Tibial nerve (tissue), 4 donors: ENCODE data around the gene COL4A1. TPM values are rescaled to one million over a fixed set of nuclear protein-coding genes. Genes with fewer than 3 reads are reported as not detected.

ENCODE experiments used
- DNase-seq, 2 donors: peaks; one replicate each; pipeline ENCODE4 v3.0.0-alpha.2; 2019; ENCODE audit warnings: low spot score in 2 of 2
- H3K27ac ChIP-seq, 4 donors: fragments of 200-600 bp; sonication (generic) in 3 of 4; one replicate each; pipeline ENCODE4 v1.5.1; 2017 to 2019; ENCODE audit warnings: mild to moderate bottlenecking in 1 of 4
- H3K27me3 ChIP-seq, 2 donors: fragments of 200-600 bp; sonication (generic) in 1 of 2; one replicate each; pipeline versions ENCODE4 v1.5.1 to v1.6.0; 2017 to 2019
- H3K36me3 ChIP-seq, 3 donors: fragments of 200-600 bp; sonication (generic); one replicate each; pipeline ENCODE4 v1.5.1; 2018 to 2019
- H3K4me1 ChIP-seq, 4 donors: fragments of 200-600 bp; sonication (generic) in 3 of 4; one replicate each; pipeline ENCODE4 v1.5.1; 2017 to 2019
- H3K4me3 ChIP-seq, 4 donors: fragments of 200-600 bp; sonication (generic) in 3 of 4; one replicate each; pipeline ENCODE4 v1.5.1; 2017 to 2019; ENCODE audit warnings: mild to moderate bottlenecking in 1 of 4, moderate library complexity in 1 of 4
- H3K9me3 ChIP-seq, 4 donors: fragments of 200-600 bp; sonication (generic) in 3 of 4; one replicate each; pipeline ENCODE4 v1.5.1; 2017 to 2019
- EP300 ChIP-seq, 2 donors: sonication (generic); formaldehyde crosslinking; IDR thresholded peaks; one replicate each; pipeline ENCODE4 v1.6.1; 2017; ENCODE audit warnings: antibody characterized with exemption in 2 of 2, mild to moderate bottlenecking in 1 of 2
- POLR2A ChIP-seq, 2 donors: fragments of 450-650 bp; IDR thresholded peaks; one replicate each; pipeline ENCODE4 v1.6.1; 2017; ENCODE audit warnings: antibody characterized with exemption in 2 of 2, mild to moderate bottlenecking in 2 of 2, moderate library complexity in 2 of 2
- WGBS, 2 donors: methylation state at CpG; one replicate each; pipeline ENCODE4 v1.1.5; 2018; 5-methylcytosine and 5-hydroxymethylcytosine counted together
- total RNA-seq, 4 donors: library from RNA; depleted of rRNA; stranded (reverse); fragments of >200 nt; gene quantifications; one replicate each; pipeline ENCODE4 v1.1.0, GENCODE V29; 2016
- TF ChIP-seq, protein P1 (sequence below), 5 experiments: fragments of 200-600 bp in 3 of 5; fragments of 450-650 bp in 2 of 5; sonication (generic) in 3 of 5; IDR thresholded peaks; one replicate each; pipeline ENCODE4 v1.5.1; 2016 to 2019; ENCODE audit warnings: antibody characterized with exemption in 5 of 5, mild to moderate bottlenecking in 3 of 5, moderate library complexity in 2 of 5

The COL4A1 gene
- total RNA-seq, 4 donors from 2014 or later = 385 to 583 (median 526) TPM

DNA sequence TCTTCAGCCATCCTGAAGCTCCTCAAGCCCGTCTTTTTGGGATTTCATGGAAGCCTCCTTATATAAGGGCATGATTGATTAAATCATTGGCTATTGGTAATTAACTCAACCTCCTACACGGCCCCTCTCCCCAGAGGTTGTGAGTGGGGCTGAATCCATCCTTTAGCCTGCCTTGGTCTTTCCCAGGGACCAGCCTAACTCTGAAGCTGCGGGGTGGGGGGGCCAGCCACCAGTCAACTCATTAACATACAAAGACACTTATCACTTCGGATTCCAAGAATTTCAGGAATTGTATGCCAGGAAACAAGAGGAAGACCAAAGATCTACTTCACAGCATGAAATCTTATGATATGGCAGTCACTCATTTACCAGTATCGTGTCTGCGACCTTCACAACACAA lies 9.9 kb downstream of the COL4A1 start:
- no peaks in the 10 kb centered on the region for H3K27me3 ChIP-seq
- 69 to 70% methylated on average over 6 of the region's 6 CpGs for WGBS, 2 donors
- no peaks in the 10 kb centered on the region for H3K9me3 ChIP-seq
- DNase-seq = no peak
- TF ChIP-seq, protein P1, sequence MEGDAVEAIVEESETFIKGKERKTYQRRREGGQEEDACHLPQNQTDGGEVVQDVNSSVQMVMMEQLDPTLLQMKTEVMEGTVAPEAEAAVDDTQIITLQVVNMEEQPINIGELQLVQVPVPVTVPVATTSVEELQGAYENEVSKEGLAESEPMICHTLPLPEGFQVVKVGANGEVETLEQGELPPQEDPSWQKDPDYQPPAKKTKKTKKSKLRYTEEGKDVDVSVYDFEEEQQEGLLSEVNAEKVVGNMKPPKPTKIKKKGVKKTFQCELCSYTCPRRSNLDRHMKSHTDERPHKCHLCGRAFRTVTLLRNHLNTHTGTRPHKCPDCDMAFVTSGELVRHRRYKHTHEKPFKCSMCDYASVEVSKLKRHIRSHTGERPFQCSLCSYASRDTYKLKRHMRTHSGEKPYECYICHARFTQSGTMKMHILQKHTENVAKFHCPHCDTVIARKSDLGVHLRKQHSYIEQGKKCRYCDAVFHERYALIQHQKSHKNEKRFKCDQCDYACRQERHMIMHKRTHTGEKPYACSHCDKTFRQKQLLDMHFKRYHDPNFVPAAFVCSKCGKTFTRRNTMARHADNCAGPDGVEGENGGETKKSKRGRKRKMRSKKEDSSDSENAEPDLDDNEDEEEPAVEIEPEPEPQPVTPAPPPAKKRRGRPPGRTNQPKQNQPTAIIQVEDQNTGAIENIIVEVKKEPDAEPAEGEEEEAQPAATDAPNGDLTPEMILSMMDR (IDR thresholded peaks at IDR 0.05) = no peak
- TF ChIP-seq POLR2A (IDR thresholded peaks at IDR 0.05) (no peak), EP300 (IDR thresholded peaks at IDR 0.05) (no peak)
- H3K4me1 ChIP-seq = peaks cover 0 to 90% (median 52%) of the 10 kb centered on the region in 4 donors
- no peak overlapping the region for H3K4me3 ChIP-seq
- H3K36me3 ChIP-seq = no peaks in the 10 kb centered on the region
- H3K27ac ChIP-seq = peak overlapping the region in 2 of 4 donors; percentile 35 to 97

DNA sequence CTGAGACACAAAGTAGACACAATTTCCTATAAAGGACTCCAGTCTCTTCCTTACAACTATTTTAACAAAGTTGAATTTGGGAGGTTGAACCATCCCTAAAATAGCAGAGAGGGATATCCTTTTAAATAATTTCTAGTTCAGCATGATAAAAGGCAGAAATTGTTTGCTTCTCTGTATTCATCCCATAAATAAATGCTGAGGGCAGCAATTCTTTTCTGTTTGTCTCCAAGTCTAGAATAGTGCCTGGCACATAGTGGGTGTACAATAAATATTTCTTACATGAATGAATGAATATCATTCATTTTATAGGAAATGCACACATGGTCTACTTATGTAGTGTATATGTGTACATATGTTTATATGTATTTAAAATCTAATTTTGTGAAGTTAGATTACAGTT lies 12.3 kb downstream of the COL4A1 start:
- Histone ChIP-seq H3K4me3 (no peak overlapping the region), H3K9me3 (no peaks in the 10 kb centered on the region), H3K27me3 (no peaks in the 10 kb centered on the region), H3K27ac (peak overlapping the region in 1 of 4 donors; percentile 60), H3K36me3 (peaks cover 0 to 8% (median 0%) of the 10 kb centered on the region in 3 donors), H3K4me1 (peaks cover 0 to 67% (median 41%) of the 10 kb centered on the region in 4 donors)
- no peak for DNase-seq
- TF ChIP-seq, protein P1 (IDR thresholded peaks at IDR 0.05) = no peak
- TF ChIP-seq EP300 (IDR thresholded peaks at IDR 0.05) (no peak), POLR2A (IDR thresholded peaks at IDR 0.05) (no peak)

DNA sequence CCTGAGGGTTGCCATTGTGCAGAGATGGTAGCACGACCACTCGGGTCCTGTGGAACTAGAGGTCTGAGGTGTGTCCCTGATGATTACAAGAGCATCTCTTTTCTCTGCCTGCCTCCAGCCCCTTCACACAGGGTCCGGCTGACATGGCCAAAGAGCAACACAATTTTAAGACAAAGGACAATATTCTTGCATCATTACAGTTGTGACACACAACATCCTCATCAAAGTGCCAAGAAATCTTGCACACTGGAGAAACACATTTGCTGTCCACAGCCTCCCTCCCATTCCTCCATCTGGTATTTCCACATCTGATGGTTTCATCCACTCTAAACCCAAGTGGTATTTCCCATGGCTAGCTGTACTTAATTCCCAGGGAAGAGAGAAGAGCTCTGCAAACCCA lies 12.8 kb downstream of the COL4A1 start:
- no peak for DNase-seq
- H3K4me1 ChIP-seq = peaks cover 0 to 62% (median 36%) of the 10 kb centered on the region in 4 donors
- 73 to 76% methylated on average over 3 of the region's 3 CpGs for WGBS, 2 donors
- H3K36me3 ChIP-seq = peaks cover 0 to 13% (median 0%) of the 10 kb centered on the region in 3 donors
- peak overlapping the region in 2 of 4 donors; percentile 8 to 60 for H3K27ac ChIP-seq
- H3K4me3 ChIP-seq = no peak overlapping the region
- no peaks in the 10 kb centered on the region for H3K9me3 ChIP-seq
- H3K27me3 ChIP-seq = no peaks in the 10 kb centered on the region
- TF ChIP-seq EP300 (IDR thresholded peaks at IDR 0.05) (peak in 1 of 2 donors; percentile 57), POLR2A (IDR thresholded peaks at IDR 0.05) (no peak)
- TF ChIP-seq, protein P1 (IDR thresholded peaks at IDR 0.05) = no peak

DNA sequence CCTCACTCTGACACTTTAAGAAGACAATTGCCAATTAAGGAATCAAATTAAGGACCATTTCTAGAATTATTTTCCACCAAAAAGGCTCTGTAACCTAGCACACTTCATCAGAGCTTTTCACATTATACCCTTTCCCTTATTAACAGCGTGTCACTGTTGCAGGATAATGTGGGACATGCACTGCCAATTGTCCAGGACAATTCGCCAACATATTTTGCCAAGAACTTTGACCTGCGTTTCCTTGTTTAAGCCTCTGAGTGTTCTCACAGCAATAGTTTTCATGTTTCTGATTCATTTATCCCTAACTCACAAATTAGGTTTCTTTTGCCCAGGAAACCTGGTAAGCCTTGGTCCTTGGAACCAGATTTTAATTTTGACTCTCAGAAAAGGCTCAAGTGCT lies 13.3 kb downstream of the COL4A1 start:
- H3K36me3 ChIP-seq = peaks cover 0 to 18% (median 0%) of the 10 kb centered on the region in 3 donors
- peak overlapping the region in 2 of 4 donors; percentile 8 to 60 for H3K27ac ChIP-seq
- TF ChIP-seq EP300 (IDR thresholded peaks at IDR 0.05) = no peak
- no peak for TF ChIP-seq POLR2A (IDR thresholded peaks at IDR 0.05)
- TF ChIP-seq, protein P1 (IDR thresholded peaks at IDR 0.05) = no peak
- 32 to 35% methylated on average over 3 of the region's 3 CpGs for WGBS, 2 donors
- no peak overlapping the region for H3K4me3 ChIP-seq
- peaks cover 0 to 57% (median 33%) of the 10 kb centered on the region in 4 donors for H3K4me1 ChIP-seq
- DNase-seq = no peak
- no peaks in the 10 kb centered on the region for H3K9me3 ChIP-seq
- no peaks in the 10 kb centered on the region for H3K27me3 ChIP-seq

DNA sequence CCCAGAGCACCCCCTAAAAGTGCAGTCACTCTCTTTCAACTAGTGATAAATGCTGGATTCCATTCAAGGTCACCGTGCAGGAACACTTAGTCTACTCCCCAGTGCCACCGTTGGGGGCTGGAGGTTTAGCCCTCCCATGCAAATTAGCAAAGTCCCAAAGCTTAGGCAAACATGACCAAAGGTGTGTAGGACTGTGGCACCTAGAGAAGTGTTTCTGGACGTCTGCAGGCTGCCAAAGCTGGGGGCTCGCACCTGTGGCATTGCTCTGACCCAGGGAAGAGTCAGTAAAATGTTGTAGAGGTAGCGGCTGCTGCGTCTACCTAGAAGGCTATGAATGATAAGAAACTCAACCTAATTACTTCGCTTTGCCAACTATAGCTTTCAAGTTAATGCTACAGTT lies 13.9 kb downstream of the COL4A1 start:
- no peaks in the 10 kb centered on the region for H3K9me3 ChIP-seq
- peaks cover 0 to 22% (median 0%) of the 10 kb centered on the region in 3 donors for H3K36me3 ChIP-seq
- H3K27me3 ChIP-seq = no peaks in the 10 kb centered on the region
- WGBS, 2 donors = 82 to 91% methylated on average over 7 of the region's 7 CpGs
- DNase-seq = no peak
- H3K27ac ChIP-seq = no peak overlapping the region
- no peak overlapping the region for H3K4me3 ChIP-seq
- peaks cover 0 to 52% (median 29%) of the 10 kb centered on the region in 4 donors for H3K4me1 ChIP-seq
- TF ChIP-seq POLR2A (IDR thresholded peaks at IDR 0.05) (no peak), EP300 (IDR thresholded peaks at IDR 0.05) (no peak)
- TF ChIP-seq, protein P1 (IDR thresholded peaks at IDR 0.05) = no peak
